HepG2 (cell line): ENCODE results near the gene ATRN. TPM values are rescaled to one million over a fixed set of nuclear protein-coding genes. Genes with fewer than 3 reads are reported as not detected.

Experiments used
- DNMT1 ChIP-seq: sonication (generic); formaldehyde crosslinking; IDR thresholded peaks from 2 replicates; pipeline ENCODE4 v1.5.1; 2020; ENCODE audit warnings: mild to moderate bottlenecking, missing genetic modification reagents
- MAFK ChIP-seq, 2 experiments: IDR thresholded peaks in 1 of 2; conservative IDR thresholded peaks in 1 of 2; 2 replicates each; pipeline ENCODE4 v1.6.1; 2011; ENCODE audit warnings: improper control_type of control experiment in 2 of 2, low read length in 2 of 2
- MED8 ChIP-seq: sonication (generic); formaldehyde crosslinking; IDR thresholded peaks from 2 replicates; pipeline ENCODE4 v1.8.1; 2023; ENCODE audit warnings: mild to moderate bottlenecking, missing genetic modification reagents; ENCODE audit not compliant: insufficient replicate concordance
- NFYB ChIP-seq: sonication (generic); formaldehyde crosslinking; IDR thresholded peaks from 2 replicates; pipeline ENCODE4 v1.4.0; 2020; ENCODE audit warnings: missing genetic modification reagents
- RFXAP ChIP-seq: sonication (generic); formaldehyde crosslinking; IDR thresholded peaks from 2 replicates; pipeline ENCODE4 v1.4.0; 2020; ENCODE audit warnings: missing genetic modification reagents, borderline replicate concordance
- SALL2 ChIP-seq: sonication (generic); formaldehyde crosslinking; IDR thresholded peaks from 2 replicates; pipeline ENCODE4 v1.8.1; 2023; ENCODE audit warnings: mild to moderate bottlenecking, missing genetic modification reagents, inconsistent platforms
- SUZ12 ChIP-seq: fragments of 150-350 bp; IDR thresholded peaks from 2 replicates; pipeline ENCODE4 v1.6.1; 2014; ENCODE audit warnings: low read depth, low read length
- TARDBP ChIP-seq: sonication (generic); formaldehyde crosslinking; IDR thresholded peaks from 2 replicates; pipeline ENCODE4 v1.8.0; 2022; ENCODE audit warnings: mild to moderate bottlenecking, missing genetic modification reagents
- TBX2 ChIP-seq: sonication (generic); formaldehyde crosslinking; IDR thresholded peaks from 2 replicates; pipeline ENCODE4 v1.5.0; 2020; ENCODE audit warnings: missing genetic modification reagents, mild to moderate bottlenecking, borderline replicate concordance
- TSC22D2 ChIP-seq: sonication (generic); formaldehyde crosslinking; IDR thresholded peaks from 2 replicates; pipeline ENCODE4 v1.5.1; 2020; ENCODE audit warnings: missing genetic modification reagents, mild to moderate bottlenecking, borderline replicate concordance
- ZNF224 ChIP-seq: sonication (generic); formaldehyde crosslinking; IDR thresholded peaks from 2 replicates; pipeline ENCODE4 v1.5.0; 2020; ENCODE audit warnings: mild to moderate bottlenecking, missing genetic modification reagents
- ZNF331 ChIP-seq: sonication (generic); formaldehyde crosslinking; IDR thresholded peaks from 2 replicates; pipeline ENCODE4 v1.4.0; 2020; ENCODE audit warnings: missing genetic modification reagents
- ZNF556 ChIP-seq: sonication (generic); formaldehyde crosslinking; IDR thresholded peaks from 2 replicates; pipeline ENCODE4 v1.4.0; 2020; ENCODE audit warnings: mild to moderate bottlenecking, missing genetic modification reagents, borderline replicate concordance
- ZNF607 ChIP-seq: sonication (generic); formaldehyde crosslinking; IDR thresholded peaks from 2 replicates; pipeline ENCODE4 v1.5.1; 2020; ENCODE audit warnings: missing genetic modification reagents, mild to moderate bottlenecking, borderline replicate concordance
- ZNF768 ChIP-seq: sonication (generic); formaldehyde crosslinking; IDR thresholded peaks from 2 replicates; pipeline ENCODE4 v1.4.0; 2020; ENCODE audit warnings: missing genetic modification reagents
- polyA plus RNA-seq, 8 experiments: library from polyadenylated mRNA; depleted of rRNA in 3 of 8; stranded (reverse) in 7 of 8; unstranded in 1 of 8; fragments of >200 nt; fragmentation: Illumina TruSeq in 4 of 8; extraction: Trizol in 4 of 8; gene quantifications; 2 replicates each; pipeline versions ENCODE4 v1.2.1 to v1.2.3, GENCODE V29; 2011 to 2016; ENCODE audit warnings: low read depth in 4 of 8, missing spikeins in 1 of 8, mixed read lengths in 1 of 8; ENCODE audit not compliant: insufficient read depth in 1 of 8
- total RNA-seq, 5 experiments: library from RNA; depleted of rRNA; stranded (reverse); fragments of >200 nt; fragmentation: Illumina TruSeq; extraction: Trizol; gene quantifications; 2 replicates each; pipeline ENCODE4 v1.2.3, GENCODE V29; 2016; ENCODE audit warnings: low read depth in 1 of 5
- TF ChIP-seq, protein P1 (sequence below), 2 experiments: fragments of 450-650 bp in 1 of 2; sonication (generic) in 1 of 2; formaldehyde crosslinking in 1 of 2; IDR thresholded peaks; 2 replicates each; pipeline versions ENCODE4 v1.6.1 to v1.8.0; 2016 to 2022; ENCODE audit warnings: antibody characterized with exemption in 1 of 2, mild to moderate bottlenecking in 1 of 2, missing genetic modification reagents in 1 of 2
- TF ChIP-seq, protein P2 (sequence below): IDR thresholded peaks from 2 replicates; pipeline ENCODE4 v1.6.1; 2016; ENCODE audit warnings: mild to moderate bottlenecking, missing biosample characterization, missing genetic modification reagents
- TF ChIP-seq, protein P3 (sequence below): sonication (generic); formaldehyde crosslinking; conservative IDR thresholded peaks from 2 replicates; pipeline ENCODE4 v1.4.0; 2020; ENCODE audit warnings: missing genetic modification reagents

ATRN gene
- total and polyA plus RNA-seq, 2 of the 13 experiments (the other 11 are each of a cell fraction or from before 2014, with no cell fraction given), result 44.2 to 81.1 TPM

DNA sequence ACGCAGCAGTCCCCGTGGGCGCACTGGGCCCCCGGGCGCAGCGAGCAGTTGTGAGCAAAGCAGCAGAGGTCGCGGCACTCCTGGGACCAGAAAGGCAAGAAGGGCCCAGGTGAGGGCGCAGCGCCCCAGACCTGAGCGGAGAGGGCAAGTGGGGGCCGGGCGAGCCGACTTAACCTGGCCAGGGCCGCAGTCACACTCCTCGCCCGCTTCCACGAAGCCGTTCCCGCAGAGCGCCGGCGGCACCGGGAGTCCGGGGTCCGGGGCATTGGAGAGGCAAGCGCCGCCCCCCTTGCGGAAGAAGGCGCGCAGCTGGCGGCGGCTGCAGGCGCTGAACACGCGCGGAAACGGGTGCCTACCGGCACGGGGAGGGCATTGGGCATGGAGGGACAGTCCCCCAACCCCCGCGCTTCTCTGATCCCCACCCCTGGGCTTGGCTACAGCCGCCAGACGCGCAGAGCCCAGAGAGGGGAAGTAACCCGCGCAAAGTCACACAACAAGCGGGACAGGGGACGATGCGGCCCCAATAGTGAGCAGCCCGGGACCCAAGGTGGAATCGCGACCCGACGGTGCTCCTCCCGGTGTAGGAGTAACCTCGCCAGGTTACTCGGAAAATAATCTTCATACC, 201.8 kb downstream of the ATRN start (continued):
- TF ChIP-seq, protein P1, sequence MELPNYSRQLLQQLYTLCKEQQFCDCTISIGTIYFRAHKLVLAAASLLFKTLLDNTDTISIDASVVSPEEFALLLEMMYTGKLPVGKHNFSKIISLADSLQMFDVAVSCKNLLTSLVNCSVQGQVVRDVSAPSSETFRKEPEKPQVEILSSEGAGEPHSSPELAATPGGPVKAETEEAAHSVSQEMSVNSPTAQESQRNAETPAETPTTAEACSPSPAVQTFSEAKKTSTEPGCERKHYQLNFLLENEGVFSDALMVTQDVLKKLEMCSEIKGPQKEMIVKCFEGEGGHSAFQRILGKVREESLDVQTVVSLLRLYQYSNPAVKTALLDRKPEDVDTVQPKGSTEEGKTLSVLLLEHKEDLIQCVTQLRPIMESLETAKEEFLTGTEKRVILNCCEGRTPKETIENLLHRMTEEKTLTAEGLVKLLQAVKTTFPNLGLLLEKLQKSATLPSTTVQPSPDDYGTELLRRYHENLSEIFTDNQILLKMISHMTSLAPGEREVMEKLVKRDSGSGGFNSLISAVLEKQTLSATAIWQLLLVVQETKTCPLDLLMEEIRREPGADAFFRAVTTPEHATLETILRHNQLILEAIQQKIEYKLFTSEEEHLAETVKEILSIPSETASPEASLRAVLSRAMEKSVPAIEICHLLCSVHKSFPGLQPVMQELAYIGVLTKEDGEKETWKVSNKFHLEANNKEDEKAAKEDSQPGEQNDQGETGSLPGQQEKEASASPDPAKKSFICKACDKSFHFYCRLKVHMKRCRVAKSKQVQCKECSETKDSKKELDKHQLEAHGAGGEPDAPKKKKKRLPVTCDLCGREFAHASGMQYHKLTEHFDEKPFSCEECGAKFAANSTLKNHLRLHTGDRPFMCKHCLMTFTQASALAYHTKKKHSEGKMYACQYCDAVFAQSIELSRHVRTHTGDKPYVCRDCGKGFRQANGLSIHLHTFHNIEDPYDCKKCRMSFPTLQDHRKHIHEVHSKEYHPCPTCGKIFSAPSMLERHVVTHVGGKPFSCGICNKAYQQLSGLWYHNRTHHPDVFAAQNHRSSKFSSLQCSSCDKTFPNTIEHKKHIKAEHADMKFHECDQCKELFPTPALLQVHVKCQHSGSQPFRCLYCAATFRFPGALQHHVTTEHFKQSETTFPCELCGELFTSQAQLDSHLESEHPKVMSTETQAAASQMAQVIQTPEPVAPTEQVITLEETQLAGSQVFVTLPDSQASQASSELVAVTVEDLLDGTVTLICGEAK (IDR thresholded peaks at IDR 0.05), result no peak
- TF ChIP-seq, protein P1 (CRISPR knock-in tag; IDR thresholded peaks at IDR 0.05), result no peak
- no peak for TF ChIP-seq NFYB (CRISPR knock-in tag)
- TF ChIP-seq ZNF556, result no peak
- TF ChIP-seq TARDBP, result no peak
- TF ChIP-seq TSC22D2 (CRISPR knock-in tag), result no peak
- TF ChIP-seq, protein P2, sequence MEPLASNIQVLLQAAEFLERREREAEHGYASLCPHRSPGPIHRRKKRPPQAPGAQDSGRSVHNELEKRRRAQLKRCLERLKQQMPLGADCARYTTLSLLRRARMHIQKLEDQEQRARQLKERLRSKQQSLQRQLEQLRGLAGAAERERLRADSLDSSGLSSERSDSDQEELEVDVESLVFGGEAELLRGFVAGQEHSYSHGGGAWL (CRISPR knock-in tag), result no peak
- no peak for TF ChIP-seq MED8 (CRISPR knock-in tag)
- TF ChIP-seq, protein P3, sequence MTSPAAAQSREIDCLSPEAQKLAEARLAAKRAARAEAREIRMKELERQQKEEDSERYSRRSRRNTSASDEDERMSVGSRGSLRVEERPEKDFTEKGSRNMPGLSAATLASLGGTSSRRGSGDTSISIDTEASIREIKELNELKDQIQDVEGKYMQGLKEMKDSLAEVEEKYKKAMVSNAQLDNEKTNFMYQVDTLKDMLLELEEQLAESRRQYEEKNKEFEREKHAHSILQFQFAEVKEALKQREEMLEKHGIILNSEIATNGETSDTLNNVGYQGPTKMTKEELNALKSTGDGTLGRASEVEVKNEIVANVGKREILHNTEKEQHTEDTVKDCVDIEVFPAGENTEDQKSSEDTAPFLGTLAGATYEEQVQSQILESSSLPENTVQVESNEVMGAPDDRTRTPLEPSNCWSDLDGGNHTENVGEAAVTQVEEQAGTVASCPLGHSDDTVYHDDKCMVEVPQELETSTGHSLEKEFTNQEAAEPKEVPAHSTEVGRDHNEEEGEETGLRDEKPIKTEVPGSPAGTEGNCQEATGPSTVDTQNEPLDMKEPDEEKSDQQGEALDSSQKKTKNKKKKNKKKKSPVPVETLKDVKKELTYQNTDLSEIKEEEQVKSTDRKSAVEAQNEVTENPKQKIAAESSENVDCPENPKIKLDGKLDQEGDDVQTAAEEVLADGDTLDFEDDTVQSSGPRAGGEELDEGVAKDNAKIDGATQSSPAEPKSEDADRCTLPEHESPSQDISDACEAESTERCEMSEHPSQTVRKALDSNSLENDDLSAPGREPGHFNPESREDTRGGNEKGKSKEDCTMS, result no peak
- no peak for TF ChIP-seq RFXAP
- 0 out of 2 replicates have a peak, but pooled peaks have one; percentile 49 for TF ChIP-seq DNMT1 (CRISPR knock-in tag)
- TF ChIP-seq SALL2 (CRISPR knock-in tag), result no peak
- no peak for TF ChIP-seq SUZ12
- no peak for TF ChIP-seq ZNF607 (CRISPR knock-in tag)
- no peak for TF ChIP-seq TBX2 (CRISPR knock-in tag)
- no peak for TF ChIP-seq MAFK (conservative IDR thresholded peaks at IDR 0.05 in 1 of 2, IDR thresholded peaks at IDR 0.05 in 1 of 2; ENCODE audit: low read length in 2 of 2)
- peak; percentile 88 for TF ChIP-seq ZNF768 (CRISPR knock-in tag)
- no peak for TF ChIP-seq ZNF331 (CRISPR knock-in tag)
- no peak for TF ChIP-seq ZNF224 (CRISPR knock-in tag)
